ENCODE data around the gene ARID5B.
A peak's percentile ranks its signal among the peaks of the same experiment; 100 is the strongest.

The ARID5B gene

DNA sequence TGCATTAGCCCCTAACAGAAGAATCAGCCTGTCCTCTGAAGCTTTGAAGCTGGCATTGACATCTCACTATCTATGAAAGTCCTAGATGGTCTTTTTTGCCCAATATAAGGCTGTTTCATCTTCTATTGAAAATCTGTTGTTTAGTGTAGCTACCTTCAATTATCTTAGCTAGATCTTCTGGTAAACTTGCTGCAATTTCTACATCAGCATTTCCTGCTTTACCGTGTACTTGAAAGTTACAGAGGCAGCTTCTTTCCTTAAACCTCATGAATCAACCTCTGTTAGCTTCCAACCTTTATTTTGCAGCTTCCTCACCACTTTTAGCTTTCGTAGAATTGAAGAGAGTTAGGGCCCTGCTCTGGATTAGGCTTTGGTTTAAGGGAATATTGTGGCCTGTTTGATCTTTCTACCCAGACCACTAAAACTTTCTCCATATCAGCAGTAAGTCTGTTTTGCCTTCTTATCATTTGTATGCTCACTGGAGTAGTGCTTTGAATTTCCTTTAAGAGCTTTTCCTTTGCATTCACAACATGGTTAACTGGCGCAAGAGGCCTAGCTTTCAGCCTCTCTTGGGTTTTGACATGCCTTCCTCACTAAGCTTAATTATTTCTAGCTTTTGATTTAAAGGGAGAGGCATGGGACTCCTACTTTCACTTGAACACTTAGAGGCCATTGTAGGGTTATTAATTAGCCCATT is 32.5 kb downstream of the ARID5B start:
- no peaks in the 10 kb centered on the region for H3K27me3 ChIP-seq (ENCODE audit: control insufficient read depth in 1 of 2, insufficient read depth in 2 of 2, low read length in 2 of 2)
- H3K9ac ChIP-seq (ENCODE audit: low read length): no peak overlapping the region
- no peaks in the 10 kb centered on the region for H3K36me3 ChIP-seq (ENCODE audit: insufficient read depth, low read length)
- H3K27ac ChIP-seq (ENCODE audit: low read depth, low read length): peak overlapping the region; percentile 50
- H3K4me1 ChIP-seq (ENCODE audit: insufficient read depth, low read length): peaks cover 36% of the 10 kb centered on the region
- no peak overlapping the region for H3K4me3 ChIP-seq (ENCODE audit: low read depth in 1 of 2, low read length in 2 of 2)
- no peaks in the 10 kb centered on the region for H3K9me3 ChIP-seq (ENCODE audit: low read length)

DNA sequence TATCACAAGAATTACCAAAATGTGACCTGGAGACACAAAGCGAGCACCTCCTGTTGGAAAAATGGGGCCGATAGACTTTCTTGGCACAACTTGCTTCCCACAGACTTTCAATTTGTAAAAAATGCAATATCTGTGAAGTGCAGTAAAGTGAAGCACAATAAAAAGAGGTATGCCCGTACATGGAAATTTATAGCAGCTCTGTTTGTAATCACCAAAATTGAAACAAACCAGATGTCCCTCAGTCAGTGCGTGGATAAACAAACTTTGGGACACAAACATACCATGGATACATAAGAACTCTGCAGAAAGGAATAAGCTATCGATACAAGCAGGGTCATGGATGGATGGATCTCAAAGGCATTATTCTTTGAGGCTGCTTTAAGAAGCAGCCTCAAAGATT is 33.6 kb downstream of the ARID5B start:
- H3K4me3 ChIP-seq (ENCODE audit: low read depth in 1 of 2, low read length in 2 of 2): no peak overlapping the region
- H3K4me1 ChIP-seq (ENCODE audit: insufficient read depth, low read length): peaks cover 46% of the 10 kb centered on the region
- no peaks in the 10 kb centered on the region for H3K27me3 ChIP-seq (ENCODE audit: control insufficient read depth in 1 of 2, insufficient read depth in 2 of 2, low read length in 2 of 2)
- no peaks in the 10 kb centered on the region for H3K36me3 ChIP-seq (ENCODE audit: insufficient read depth, low read length)
- H3K27ac ChIP-seq (ENCODE audit: low read depth, low read length): peak overlapping the region; percentile 70
- no peaks in the 10 kb centered on the region for H3K9me3 ChIP-seq (ENCODE audit: low read length)
- H3K9ac ChIP-seq (ENCODE audit: low read length): peak overlapping the region; percentile 2

DNA sequence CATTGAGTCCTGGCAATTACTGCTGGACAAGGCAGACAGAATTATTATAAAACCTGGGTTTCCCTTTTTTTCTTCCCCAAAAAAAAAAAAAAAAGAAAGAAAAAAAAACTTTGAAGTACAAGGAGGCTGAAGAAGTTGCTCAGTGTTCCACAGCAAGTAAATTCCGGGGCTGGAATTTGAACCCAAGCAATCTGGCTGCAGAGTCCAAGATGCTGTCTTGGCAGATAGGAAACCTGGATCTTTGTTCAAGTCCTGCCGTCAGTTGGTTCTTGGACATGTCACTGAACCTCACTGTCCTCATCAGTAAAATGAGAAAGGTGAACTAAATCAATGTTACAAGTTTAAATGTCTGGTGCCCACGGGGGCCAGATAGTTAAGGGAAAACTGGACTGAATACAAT is 35.3 kb downstream of the ARID5B start:
- Histone ChIP-seq H3K9ac (ENCODE audit: low read length) (no peak overlapping the region), H3K4me3 (ENCODE audit: low read depth in 1 of 2, low read length in 2 of 2) (no peak overlapping the region), H3K27ac (ENCODE audit: low read depth, low read length) (peak overlapping the region; percentile 56), H3K36me3 (ENCODE audit: insufficient read depth, low read length) (peaks cover 3% of the 10 kb centered on the region), H3K9me3 (ENCODE audit: low read length) (no peaks in the 10 kb centered on the region), H3K27me3 (ENCODE audit: control insufficient read depth in 1 of 2, insufficient read depth in 2 of 2, low read length in 2 of 2) (no peaks in the 10 kb centered on the region), H3K4me1 (ENCODE audit: insufficient read depth, low read length) (peaks cover 47% of the 10 kb centered on the region)

DNA sequence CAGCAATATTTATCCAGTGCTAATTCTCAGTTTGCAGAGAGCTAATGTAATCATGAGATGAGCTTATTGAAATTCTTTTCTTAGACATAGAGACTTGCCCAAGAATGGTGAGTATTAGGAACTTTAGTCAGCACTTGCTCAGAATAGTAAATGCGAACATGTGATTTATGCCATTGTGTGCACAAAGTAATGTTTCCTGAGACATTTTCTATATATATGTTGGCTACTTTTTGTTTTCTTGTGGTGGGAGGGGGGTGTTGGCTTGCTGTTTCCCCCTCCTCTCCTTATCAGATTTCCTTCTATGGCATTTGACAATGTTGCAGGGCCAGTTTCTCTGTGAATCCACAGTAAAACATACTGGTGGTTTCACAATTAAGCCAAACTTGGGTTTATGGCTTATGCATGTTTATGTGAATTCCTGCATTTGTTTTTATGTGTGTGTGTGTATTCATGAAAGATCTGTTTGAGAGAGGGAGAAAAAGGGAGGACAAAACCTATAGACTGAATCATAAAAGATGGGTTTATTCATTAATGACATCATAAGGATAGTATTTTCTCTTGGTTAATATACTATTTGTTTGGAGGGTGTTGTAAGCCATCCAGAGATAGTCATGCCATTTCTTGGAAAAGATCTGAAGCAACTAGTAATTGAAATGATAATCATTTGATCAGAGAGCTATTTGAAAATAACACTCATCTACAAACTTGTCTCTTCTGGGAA is 36.3 kb downstream of the ARID5B start:
- Histone ChIP-seq H3K36me3 (ENCODE audit: insufficient read depth, low read length) (peaks cover 3% of the 10 kb centered on the region), H3K4me1 (ENCODE audit: insufficient read depth, low read length) (peaks cover 48% of the 10 kb centered on the region), H3K27me3 (ENCODE audit: control insufficient read depth in 1 of 2, insufficient read depth in 2 of 2, low read length in 2 of 2) (no peaks in the 10 kb centered on the region), H3K9me3 (ENCODE audit: low read length) (no peaks in the 10 kb centered on the region), H3K9ac (ENCODE audit: low read length) (no peak overlapping the region), H3K27ac (ENCODE audit: low read depth, low read length) (peak overlapping the region; percentile 56), H3K4me3 (ENCODE audit: low read depth in 1 of 2, low read length in 2 of 2) (no peak overlapping the region)

DNA sequence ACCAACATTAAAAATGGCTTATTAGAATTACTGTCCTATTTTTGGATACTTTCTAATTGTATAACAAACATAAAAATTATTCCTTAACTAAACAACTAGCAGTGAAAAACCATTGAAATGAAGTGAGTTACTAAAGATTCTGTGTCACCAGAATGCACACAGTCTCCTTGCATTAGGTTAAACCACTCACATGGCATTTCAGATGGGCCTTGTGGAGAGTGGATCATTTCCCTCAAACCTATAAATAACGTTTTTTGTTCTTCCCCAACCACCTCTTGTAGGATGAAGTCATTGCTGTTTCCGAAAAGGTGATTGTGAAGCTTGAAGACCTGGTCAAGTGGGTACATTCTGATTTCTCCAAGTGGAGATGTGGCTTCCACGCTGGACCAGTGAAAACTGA is 38.4 kb downstream of the ARID5B start:
- Histone ChIP-seq H3K4me3 (ENCODE audit: low read depth in 1 of 2, low read length in 2 of 2) (no peak overlapping the region), H3K4me1 (ENCODE audit: insufficient read depth, low read length) (peaks cover 63% of the 10 kb centered on the region), H3K27ac (ENCODE audit: low read depth, low read length) (peak overlapping the region; percentile 56)

DNA sequence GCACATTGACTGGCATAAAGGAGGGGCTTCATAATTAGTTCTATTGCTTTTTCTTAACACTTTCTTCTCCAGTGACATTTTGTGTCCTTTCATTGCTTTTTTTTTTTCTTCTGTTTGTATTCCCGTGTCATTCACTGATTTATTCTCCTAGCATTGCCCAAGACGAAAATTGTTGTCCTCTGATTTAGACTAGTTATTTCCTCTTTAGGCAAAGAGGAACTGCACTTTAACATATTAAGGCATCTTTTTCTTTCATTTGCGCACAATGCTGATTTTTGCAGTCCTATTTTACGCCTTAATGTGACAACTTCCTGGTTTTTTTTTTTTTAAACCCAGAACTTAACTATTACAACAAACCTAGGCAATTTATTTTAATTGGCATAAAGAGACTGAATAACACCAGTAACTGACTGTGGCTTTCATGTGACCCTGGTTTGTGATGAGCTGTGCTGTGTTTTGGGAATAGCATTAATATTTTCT is 39.7 kb downstream of the ARID5B start:
- H3K9ac ChIP-seq (ENCODE audit: low read length): no peak overlapping the region
- H3K27me3 ChIP-seq (ENCODE audit: control insufficient read depth in 1 of 2, insufficient read depth in 2 of 2, low read length in 2 of 2): no peaks in the 10 kb centered on the region
- H3K36me3 ChIP-seq (ENCODE audit: insufficient read depth, low read length): peaks cover 3% of the 10 kb centered on the region
- no peak overlapping the region for H3K4me3 ChIP-seq (ENCODE audit: low read depth in 1 of 2, low read length in 2 of 2)
- H3K4me1 ChIP-seq (ENCODE audit: insufficient read depth, low read length): peaks cover 58% of the 10 kb centered on the region
- no peaks in the 10 kb centered on the region for H3K9me3 ChIP-seq (ENCODE audit: low read length)
- no peak overlapping the region for H3K27ac ChIP-seq (ENCODE audit: low read depth, low read length)

More for the DNA sequence above, 38.4 kb downstream of the ARID5B start:
- Histone ChIP-seq H3K9ac (ENCODE audit: low read length) (no peak overlapping the region), H3K9me3 (ENCODE audit: low read length) (no peaks in the 10 kb centered on the region), H3K27me3 (ENCODE audit: control insufficient read depth in 1 of 2, insufficient read depth in 2 of 2, low read length in 2 of 2) (no peaks in the 10 kb centered on the region), H3K36me3 (ENCODE audit: insufficient read depth, low read length) (peaks cover 3% of the 10 kb centered on the region)

DNA sequence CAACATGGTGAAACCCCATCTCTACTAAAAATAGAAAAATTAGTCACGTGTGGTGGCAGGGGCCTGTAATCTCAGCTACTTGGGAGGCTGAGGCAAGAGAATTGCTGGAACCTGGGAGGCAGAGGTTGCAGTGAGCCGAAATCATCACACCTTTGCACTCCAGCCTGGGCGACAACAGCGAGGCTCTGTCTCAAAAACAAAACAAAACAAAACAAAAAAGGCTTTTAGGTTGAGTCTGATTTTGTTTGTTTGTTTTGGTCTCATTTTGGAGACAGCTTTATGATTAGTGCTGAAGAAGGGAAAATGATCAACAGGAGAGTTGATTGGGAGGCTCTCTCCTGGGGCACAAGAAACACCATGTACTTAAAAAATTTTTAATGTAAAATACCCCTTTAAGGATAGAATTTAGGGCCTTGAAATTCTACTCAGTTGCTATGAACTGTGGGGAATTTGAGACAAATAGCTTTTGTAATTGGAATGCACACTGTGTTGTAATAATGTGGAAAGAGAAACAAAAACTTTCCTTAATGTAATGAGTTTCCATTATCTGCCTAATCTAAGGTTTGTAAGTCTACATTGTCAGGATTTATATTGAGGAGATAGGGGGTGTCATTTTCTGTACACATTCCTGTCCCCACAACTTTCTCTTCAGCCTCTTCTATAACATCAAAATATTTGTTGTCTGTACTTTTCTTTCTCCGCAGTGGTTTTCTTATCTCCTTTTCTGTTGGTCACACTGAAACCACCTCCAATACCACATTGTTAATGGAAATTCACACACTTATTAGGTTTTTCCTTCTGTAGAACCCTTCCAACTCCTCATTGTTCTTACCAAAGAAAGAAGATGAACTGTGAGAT is 41.3 kb downstream of the ARID5B start:
- H3K9ac ChIP-seq (ENCODE audit: low read length): no peak overlapping the region
- H3K9me3 ChIP-seq (ENCODE audit: low read length): no peaks in the 10 kb centered on the region
- no peaks in the 10 kb centered on the region for H3K27me3 ChIP-seq (ENCODE audit: control insufficient read depth in 1 of 2, insufficient read depth in 2 of 2, low read length in 2 of 2)
- H3K4me1 ChIP-seq (ENCODE audit: insufficient read depth, low read length): peaks cover 47% of the 10 kb centered on the region
- no peak overlapping the region for H3K4me3 ChIP-seq (ENCODE audit: low read depth in 1 of 2, low read length in 2 of 2)
- H3K27ac ChIP-seq (ENCODE audit: low read depth, low read length): peak overlapping the region; percentile 59
- H3K36me3 ChIP-seq (ENCODE audit: insufficient read depth, low read length): peaks cover 3% of the 10 kb centered on the region

DNA sequence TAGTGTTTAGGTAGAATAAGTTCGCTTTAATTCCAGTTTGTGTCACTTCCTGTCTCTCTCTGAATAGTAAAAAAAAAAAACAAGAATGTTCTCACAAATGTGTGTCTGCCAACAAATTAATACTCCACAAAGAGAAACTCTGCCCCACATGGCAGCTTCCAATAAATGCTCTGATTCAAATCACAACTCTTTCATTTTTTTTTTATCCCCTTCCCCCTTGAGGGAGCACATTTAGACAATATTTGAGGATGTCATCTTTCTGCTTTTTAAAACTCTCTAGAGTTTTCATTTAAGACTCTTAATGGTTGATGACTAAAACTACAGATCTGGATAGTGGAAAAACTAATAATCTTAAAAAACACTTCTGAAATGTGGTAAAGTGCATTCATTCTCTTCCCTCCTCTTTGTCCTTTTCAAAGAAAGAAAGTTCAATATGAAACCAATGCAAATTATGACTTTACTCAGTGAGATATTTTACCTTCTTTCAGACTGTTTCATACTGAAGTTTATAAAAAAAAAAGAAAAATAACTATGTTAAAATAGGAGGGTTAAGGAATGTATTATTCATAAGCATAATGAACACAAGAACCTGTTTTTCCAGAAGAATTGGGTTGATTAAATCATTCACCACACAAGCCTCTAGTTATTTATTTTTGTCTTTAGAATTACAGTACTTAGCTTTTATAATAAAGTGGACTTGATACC is 42.3 kb downstream of the ARID5B start:
- Histone ChIP-seq H3K36me3 (ENCODE audit: insufficient read depth, low read length) (peaks cover 3% of the 10 kb centered on the region), H3K4me1 (ENCODE audit: insufficient read depth, low read length) (peaks cover 37% of the 10 kb centered on the region), H3K9me3 (ENCODE audit: low read length) (no peaks in the 10 kb centered on the region), H3K27ac (ENCODE audit: low read depth, low read length) (peak overlapping the region; percentile 59), H3K4me3 (ENCODE audit: low read depth in 1 of 2, low read length in 2 of 2) (no peak overlapping the region), H3K9ac (ENCODE audit: low read length) (no peak overlapping the region), H3K27me3 (ENCODE audit: control insufficient read depth in 1 of 2, insufficient read depth in 2 of 2, low read length in 2 of 2) (no peaks in the 10 kb centered on the region)

DNA sequence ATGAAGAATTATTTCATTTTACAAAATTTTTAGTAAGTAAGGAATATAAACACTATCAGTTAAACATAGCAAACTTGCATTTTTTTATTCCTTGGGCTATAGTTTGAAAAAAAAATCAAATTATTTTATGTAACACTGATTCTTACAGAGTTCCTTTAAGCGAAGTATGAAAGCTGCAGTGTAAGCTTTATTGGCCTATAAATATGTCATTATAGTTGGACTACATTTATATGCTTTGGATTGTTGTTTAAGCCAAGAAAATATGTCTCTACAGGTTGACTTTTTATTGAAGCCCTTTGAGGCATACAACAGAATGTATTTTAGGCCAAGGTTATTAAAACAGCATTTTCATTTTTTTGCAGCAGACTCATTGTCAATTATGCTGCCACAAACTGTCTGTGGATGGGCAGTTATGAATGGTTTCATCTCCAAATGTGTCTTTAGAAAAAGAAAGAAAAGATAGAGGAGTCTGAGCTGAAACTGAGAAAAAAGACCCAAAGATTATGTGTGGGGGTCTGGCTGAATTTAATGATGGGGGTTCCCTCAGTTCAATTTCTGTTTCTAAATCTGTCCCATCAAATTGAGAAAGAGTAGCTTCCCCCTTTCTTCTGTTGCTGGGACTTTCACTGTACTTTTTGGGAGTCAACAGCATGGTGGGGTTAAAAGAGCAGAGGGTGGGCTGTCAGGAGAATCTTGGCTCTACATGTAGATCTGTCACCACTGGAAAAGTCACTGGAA is 43.1 kb downstream of the ARID5B start:
- H3K4me3 ChIP-seq (ENCODE audit: low read depth in 1 of 2, low read length in 2 of 2): no peak overlapping the region
- no peaks in the 10 kb centered on the region for H3K27me3 ChIP-seq (ENCODE audit: control insufficient read depth in 1 of 2, insufficient read depth in 2 of 2, low read length in 2 of 2)
- no peaks in the 10 kb centered on the region for H3K9me3 ChIP-seq (ENCODE audit: low read length)
- H3K27ac ChIP-seq (ENCODE audit: low read depth, low read length): peak overlapping the region; percentile 59
- peaks cover 29% of the 10 kb centered on the region for H3K4me1 ChIP-seq (ENCODE audit: insufficient read depth, low read length)
- peaks cover 3% of the 10 kb centered on the region for H3K36me3 ChIP-seq (ENCODE audit: insufficient read depth, low read length)
- H3K9ac ChIP-seq (ENCODE audit: low read length): no peak overlapping the region

DNA sequence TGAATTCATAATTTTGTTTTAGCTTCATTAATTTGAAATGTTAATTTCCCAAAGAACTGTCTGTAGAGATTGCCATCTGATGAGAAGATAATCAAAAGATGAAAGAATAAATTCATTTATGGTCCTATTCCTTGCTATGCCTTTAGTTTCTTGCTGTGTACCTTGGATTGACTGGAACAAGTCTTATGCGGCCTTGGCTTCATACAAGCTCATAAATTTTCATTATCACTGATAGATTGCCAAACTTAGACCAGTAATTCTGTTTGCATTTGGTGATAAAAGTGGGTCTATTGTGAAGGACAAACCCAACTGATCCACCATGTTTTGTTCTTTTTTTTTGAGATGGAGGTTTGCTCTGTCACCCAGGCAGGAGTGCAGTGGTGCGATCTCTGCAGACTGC is 48.2 kb downstream of the ARID5B start:
- Histone ChIP-seq H3K9me3 (ENCODE audit: low read length) (no peaks in the 10 kb centered on the region), H3K4me3 (ENCODE audit: low read depth in 1 of 2, low read length in 2 of 2) (no peak overlapping the region), H3K27me3 (ENCODE audit: control insufficient read depth in 1 of 2, insufficient read depth in 2 of 2, low read length in 2 of 2) (no peaks in the 10 kb centered on the region), H3K4me1 (ENCODE audit: insufficient read depth, low read length) (peaks cover 9% of the 10 kb centered on the region), H3K9ac (ENCODE audit: low read length) (no peak overlapping the region), H3K36me3 (ENCODE audit: insufficient read depth, low read length) (no peaks in the 10 kb centered on the region), H3K27ac (ENCODE audit: low read depth, low read length) (no peak overlapping the region)
